OCI-LY3 (cell line): Measurements from ENCODE around the gene TTLL10.

Experiments
- H2AFZ ChIP-seq: fragments of 200-600, 300-600 bp; shearing (Covaris generic); 2 replicates; pipeline ENCODE4 v1.6.0; 2014; ENCODE audit warnings: antibody characterized with exemption, low read depth, low read length
- H3K27ac ChIP-seq: fragments of 200-600, 300-600 bp; sonication (generic); 2 replicates; pipeline ENCODE4 v1.5.1; 2014; ENCODE audit warnings: mild to moderate bottlenecking, low read length, moderate library complexity, mixed read lengths
- H3K27me3 ChIP-seq: fragments of 200-600, 300-600 bp; sonication (generic); 2 replicates; pipeline ENCODE4 v1.6.1; 2014; ENCODE audit warnings: low read depth, low read length, mixed read lengths
- H3K36me3 ChIP-seq: fragments of 200-600, 300-600 bp; sonication (generic); replicated peaks from 2 replicates; pipeline ENCODE3; 2014; ENCODE audit warnings: low read depth, low read length, mixed read lengths
- H3K4me1 ChIP-seq: fragments of 300-600, 200-600 bp; sonication (generic); 2 replicates; pipeline ENCODE4 v1.6.1; 2014; ENCODE audit warnings: low read length, mixed read lengths
- H3K4me2 ChIP-seq: fragments of 200-600, 300-600 bp; sonication (generic); 2 replicates; pipeline ENCODE4 v1.6.1; 2014; ENCODE audit warnings: low read length, mixed read lengths
- H3K4me3 ChIP-seq: fragments of 300-600, 200-600 bp; sonication (generic); 2 replicates; pipeline ENCODE4 v1.5.1; 2014; ENCODE audit warnings: antibody characterized with exemption, mild to moderate bottlenecking, low read length, moderate library complexity
- H3K79me2 ChIP-seq: fragments of 300-600, 200-600 bp; shearing (Covaris generic); 2 replicates; pipeline ENCODE4 v1.6.1; 2014; ENCODE audit warnings: mild to moderate bottlenecking, low read length, mixed read lengths
- H3K9ac ChIP-seq: fragments of 300-600, 200-600 bp; shearing (Covaris generic); 2 replicates; pipeline ENCODE4 v1.6.0; 2014; ENCODE audit warnings: mild to moderate bottlenecking, low read length, moderate library complexity
- H3K9me3 ChIP-seq: fragments of 200-600, 300-600 bp; shearing (Covaris generic); 2 replicates; pipeline ENCODE4 v1.6.1; 2014; ENCODE audit warnings: low read length, mixed read lengths; ENCODE audit not compliant: insufficient read depth
- H4K20me1 ChIP-seq: fragments of 200-600, 300-600 bp; sonication (generic); 2 replicates; pipeline ENCODE4 v1.6.1; 2016; ENCODE audit warnings: low read length, mixed read lengths; ENCODE audit not compliant: insufficient read depth
- CTCF ChIP-seq: fragments of 200-600, 300-600 bp; sonication (generic); IDR thresholded peaks from 2 replicates; pipeline ENCODE4 v1.5.1; 2014; ENCODE audit warnings: antibody characterized with exemption, low read length, low read depth
- EZH2phosphoT487 ChIP-seq: fragments of 200-600 bp; shearing (Covaris generic); IDR thresholded peaks from 2 replicates; pipeline ENCODE4 v1.6.1; 2018; ENCODE audit warnings: antibody characterized with exemption, mixed run types, low read depth

The TTLL10 gene

DNA sequence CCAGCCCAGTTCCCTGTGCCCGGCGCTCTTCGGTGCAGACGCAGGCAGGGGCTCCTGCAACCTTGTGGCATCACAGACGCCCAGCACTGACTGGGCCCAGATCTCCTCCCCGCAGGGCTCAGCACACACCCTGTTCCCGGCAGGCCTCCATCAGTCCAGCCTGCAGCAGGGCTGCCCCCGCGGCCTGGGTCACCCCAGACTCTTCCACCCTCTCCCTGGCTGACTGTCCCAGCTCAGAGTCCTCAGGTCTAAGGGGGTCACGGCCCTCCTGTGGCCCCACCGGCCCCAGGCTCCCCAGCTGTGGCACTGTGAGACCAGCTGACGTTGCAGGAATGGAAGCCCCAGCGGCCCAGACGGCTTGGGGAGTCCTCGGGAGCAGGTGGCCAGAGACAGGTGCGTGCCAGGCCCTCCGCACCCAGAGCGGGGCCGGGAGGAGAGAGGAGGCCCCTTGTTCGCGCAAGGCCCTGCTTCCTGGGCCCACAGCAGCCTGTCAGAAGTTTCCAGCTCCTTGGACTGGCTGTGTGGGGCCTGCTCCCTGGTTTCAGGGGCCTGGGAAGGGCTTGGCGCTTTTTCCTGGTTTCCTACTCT, 62.6 kb downstream of the TTLL10 start:
- H3K4me2 ChIP-seq = no peak overlapping the region
- no peak overlapping the region for H3K4me3 ChIP-seq
- H3K27ac ChIP-seq = no peak overlapping the region
- H3K4me1 ChIP-seq = peaks cover 8% of the 10 kb centered on the region
- H2AFZ ChIP-seq = no peak overlapping the region
- H3K9me3 ChIP-seq = no peaks in the 10 kb centered on the region
- no peak overlapping the region for H3K9ac ChIP-seq
- H3K36me3 ChIP-seq = peaks cover 20% of the 10 kb centered on the region
- TF ChIP-seq EZH2phosphoT487 = no peak
- no peak for TF ChIP-seq CTCF
- H3K27me3 ChIP-seq = 0 out of 2 replicates have a peak, but pooled peaks cover 3% of the 10 kb centered on the region
- H3K79me2 ChIP-seq = peaks cover 28% of the 10 kb centered on the region
- H4K20me1 ChIP-seq = peaks cover 8% of the 10 kb centered on the region; the same call in 1 of the 2 replicates

- H3K4me2 ChIP-seq = no peak overlapping the region
- no peak overlapping the region for H2AFZ ChIP-seq
- peaks cover 8% of the 10 kb centered on the region; the same call in 1 of the 2 replicates for H4K20me1 ChIP-seq
- peaks cover 8% of the 10 kb centered on the region for H3K4me1 ChIP-seq
- H3K27me3 ChIP-seq = 0 out of 2 replicates have a peak, but pooled peaks cover 3% of the 10 kb centered on the region
- H3K27ac ChIP-seq = no peak overlapping the region
- H3K9me3 ChIP-seq = no peaks in the 10 kb centered on the region
- peaks cover 22% of the 10 kb centered on the region for H3K79me2 ChIP-seq
- no peak overlapping the region for H3K4me3 ChIP-seq
- peaks cover 20% of the 10 kb centered on the region for H3K36me3 ChIP-seq
- H3K9ac ChIP-seq = no peak overlapping the region
- no peak for TF ChIP-seq EZH2phosphoT487
- TF ChIP-seq CTCF = no peak
Observed at GRCh38 chr1:1236945-1237873, 63.5 kb downstream of the TTLL10 start.

DNA sequence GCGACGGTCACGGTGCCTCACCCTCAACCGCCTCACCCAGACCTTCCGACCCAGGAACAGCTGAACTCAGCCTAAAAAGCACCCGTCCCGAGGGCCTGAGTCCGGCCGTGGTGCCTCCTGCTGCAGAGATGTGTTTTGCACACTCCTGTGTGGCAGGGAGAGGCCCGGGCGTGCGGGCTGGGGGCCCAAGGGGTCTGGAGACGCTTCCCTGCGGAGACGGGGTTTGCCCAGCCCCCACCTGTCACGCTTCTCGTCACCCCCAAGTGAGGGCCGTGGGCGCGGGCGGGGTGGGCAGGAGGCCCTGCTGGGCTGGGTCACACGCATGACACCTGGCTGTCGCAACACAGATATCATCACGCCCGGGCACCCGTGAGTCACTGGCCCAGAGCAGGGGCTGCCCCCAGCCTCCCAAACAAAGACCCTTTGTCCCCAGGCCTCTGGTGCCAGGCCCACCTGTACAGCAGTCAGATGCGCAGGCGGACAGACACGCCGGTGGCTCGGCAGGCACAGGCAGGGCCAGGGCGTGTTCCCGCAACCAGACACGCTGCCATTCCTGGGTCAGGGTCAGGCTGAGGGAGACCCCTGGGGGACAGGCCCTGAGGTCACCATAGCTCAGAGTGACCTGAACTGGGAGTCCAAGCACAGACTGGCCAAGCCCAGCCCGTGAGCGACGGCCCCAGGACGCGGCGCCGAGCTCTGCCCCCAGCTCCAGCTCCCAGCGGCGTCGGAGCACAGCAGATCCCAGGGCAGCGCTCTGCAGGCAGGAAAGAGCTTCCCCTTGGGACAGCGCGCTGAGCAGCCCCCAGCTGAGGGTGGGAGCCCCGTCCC, 64.4 kb downstream of the TTLL10 start:
- peaks cover 17% of the 10 kb centered on the region for H3K36me3 ChIP-seq
- H3K9ac ChIP-seq = no peak overlapping the region
- peaks cover 4% of the 10 kb centered on the region for H3K4me1 ChIP-seq
- H3K4me2 ChIP-seq = no peak overlapping the region
- 0 out of 2 replicates have a peak, but pooled peaks cover 3% of the 10 kb centered on the region for H3K27me3 ChIP-seq
- no peak overlapping the region for H2AFZ ChIP-seq
- H4K20me1 ChIP-seq = peaks cover 8% of the 10 kb centered on the region; the same call in 1 of the 2 replicates
- TF ChIP-seq CTCF = no peak
- TF ChIP-seq EZH2phosphoT487 = no peak
- peaks cover 14% of the 10 kb centered on the region for H3K79me2 ChIP-seq
- H3K4me3 ChIP-seq = no peak overlapping the region
- no peaks in the 10 kb centered on the region for H3K9me3 ChIP-seq
- H3K27ac ChIP-seq = no peak overlapping the region
